Ovary (tissue), 9 donors: Measurements from ENCODE around the gene STAT6. TPM values are rescaled to one million over a fixed set of nuclear protein-coding genes. Genes with fewer than 3 reads are reported as not detected.

Experiments
- DNase-seq, 5 donors: peaks; one replicate each; pipeline ENCODE4 v3.0.0-alpha.2; 2019 to 2020
- H3K27ac ChIP-seq, 2 donors: fragments of 200-600 bp; one replicate each; pipeline versions ENCODE4 v1.5.1 to v1.8.0; 2019 to 2022
- H3K27me3 ChIP-seq: fragments of 200-600 bp; one replicate; pipeline ENCODE4 v1.8.0; 2022
- H3K36me3 ChIP-seq: fragments of 200-600 bp; sonication (generic); one replicate; pipeline ENCODE4 v1.5.1; 2019
- H3K4me1 ChIP-seq: one replicate; pipeline ENCODE4 v1.8.1; 2013; ENCODE audit warnings: mild to moderate bottlenecking, moderate library complexity; ENCODE audit not compliant: insufficient read depth
- H3K4me3 ChIP-seq: fragments of 200-600 bp; sonication (generic); one replicate; pipeline ENCODE4 v1.5.1; 2017
- H3K9me3 ChIP-seq, 2 donors: fragments of 200-600 bp in 1 of 2; sonication (generic) in 1 of 2; one replicate each; pipeline versions ENCODE4 v1.5.1 to v1.8.1; 2013 to 2019; ENCODE audit warnings: mild to moderate bottlenecking in 1 of 2, moderate library complexity in 1 of 2
- EP300 ChIP-seq: sonication (generic); formaldehyde crosslinking; IDR thresholded peaks from one replicate; pipeline ENCODE4 v1.6.1; 2017; ENCODE audit warnings: antibody characterized with exemption
- POLR2A ChIP-seq: fragments of 450-650 bp; IDR thresholded peaks from one replicate; pipeline ENCODE4 v1.6.1; 2017; ENCODE audit warnings: antibody characterized with exemption, mild to moderate bottlenecking, moderate library complexity
- WGBS, 3 donors: extraction: QIAGEN DNeasy Blood & Tissue Kit in 1 of 3; methylation state at CpG; one replicate each; pipeline versions ENCODE4 v1.1.5 to v1.1.7; 2013 to 2017; 5-methylcytosine and 5-hydroxymethylcytosine counted together
- intact Hi-C, 4 donors: fragments of 100-400 bp; cut with DNase I; formaldehyde crosslinking; loops; one replicate each; pipeline versions ENCODE4 v1.11.0 to v1.15.1; 2022 to 2023
- polyA plus RNA-seq, 2 donors: library from polyadenylated mRNA; stranded (reverse); fragments of 200-250 nt in 1 of 2; fragments of 350-450 nt in 1 of 2; fragmentation: Illumina TruSeq in 1 of 2; extraction: RNeasy Lipid Tissue Mini Kit (QIAGEN cat#74804) in 1 of 2; gene quantifications; one replicate each; pipeline ENCODE4 v1.2.3, GENCODE V29; 2013 to 2014
- total RNA-seq, 7 donors: library from RNA; depleted of rRNA in 2 of 7; stranded (reverse); fragments of >200 nt in 2 of 7; fragmentation: NEBNext Ultra II Directional in 3 of 7; extraction: Animal tissue kit (Norgen Biotek cat#: 25700) in 3 of 7; gene quantifications; one replicate each; pipeline versions ENCODE4 v1.1.0 to v1.2.4, GENCODE V29; 2016 to 2023
- TF ChIP-seq, protein P1 (sequence below), 3 donors: fragments of 450-650 bp in 2 of 3; fragments of 200-600 bp in 1 of 3; IDR thresholded peaks; one replicate each; pipeline versions ENCODE4 v1.5.1 to v1.8.0; 2016 to 2022; ENCODE audit warnings: antibody characterized with exemption in 3 of 3, mild to moderate bottlenecking in 1 of 3
- donor health status: DM: no; HTN: no; CAD: no; lungs with moderate emphysema.
- donor health status: DM: no; HTN: no; CAD: no.
- donor health status: Bipolar disorder and iron deficiency.
- donor health status: DM: yes; HTN: yes; CAD: no.
- donor health status: DM: no; HTN: no; CAD: no.
- donor health status: DM: yes; HTN: yes; CAD: no.

STAT6 gene
- total and polyA plus RNA-seq, 9 donors, result 67.4 to 211 (median 166) TPM

DNA sequence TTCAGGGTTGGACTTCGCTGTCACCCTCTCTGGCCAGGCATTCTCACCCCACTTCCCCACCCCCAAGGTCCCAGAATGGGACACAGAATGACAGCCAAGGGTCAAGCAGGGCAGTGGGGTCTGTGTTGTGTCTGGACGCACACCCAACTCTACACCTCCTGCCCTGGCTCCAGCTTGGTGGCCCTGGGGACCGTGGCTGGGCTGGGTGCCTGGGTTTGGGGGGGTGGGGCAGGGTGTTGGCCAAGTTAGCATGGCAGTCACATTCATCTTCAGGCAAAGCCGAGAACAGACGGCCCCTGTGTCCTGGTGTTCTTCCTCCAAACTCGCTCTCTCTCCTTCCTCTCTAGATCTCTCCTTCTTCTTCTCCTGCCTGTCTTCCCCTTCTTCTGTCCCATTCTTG is 22.8 kb upstream of the STAT6 start:
- Histone ChIP-seq H3K27ac (peak overlapping the region; percentile 24 to 78), H3K4me1 (peaks cover 41% of the 10 kb centered on the region), H3K4me3 (no peak overlapping the region), H3K36me3 (no peaks in the 10 kb centered on the region), H3K9me3 (no peaks in the 10 kb centered on the region), H3K27me3 (no peaks in the 10 kb centered on the region)
- TF ChIP-seq POLR2A (no peak), EP300 (no peak)
- TF ChIP-seq, protein P1, sequence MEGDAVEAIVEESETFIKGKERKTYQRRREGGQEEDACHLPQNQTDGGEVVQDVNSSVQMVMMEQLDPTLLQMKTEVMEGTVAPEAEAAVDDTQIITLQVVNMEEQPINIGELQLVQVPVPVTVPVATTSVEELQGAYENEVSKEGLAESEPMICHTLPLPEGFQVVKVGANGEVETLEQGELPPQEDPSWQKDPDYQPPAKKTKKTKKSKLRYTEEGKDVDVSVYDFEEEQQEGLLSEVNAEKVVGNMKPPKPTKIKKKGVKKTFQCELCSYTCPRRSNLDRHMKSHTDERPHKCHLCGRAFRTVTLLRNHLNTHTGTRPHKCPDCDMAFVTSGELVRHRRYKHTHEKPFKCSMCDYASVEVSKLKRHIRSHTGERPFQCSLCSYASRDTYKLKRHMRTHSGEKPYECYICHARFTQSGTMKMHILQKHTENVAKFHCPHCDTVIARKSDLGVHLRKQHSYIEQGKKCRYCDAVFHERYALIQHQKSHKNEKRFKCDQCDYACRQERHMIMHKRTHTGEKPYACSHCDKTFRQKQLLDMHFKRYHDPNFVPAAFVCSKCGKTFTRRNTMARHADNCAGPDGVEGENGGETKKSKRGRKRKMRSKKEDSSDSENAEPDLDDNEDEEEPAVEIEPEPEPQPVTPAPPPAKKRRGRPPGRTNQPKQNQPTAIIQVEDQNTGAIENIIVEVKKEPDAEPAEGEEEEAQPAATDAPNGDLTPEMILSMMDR (IDR thresholded peaks at IDR 0.05), result no peak
- WGBS, 3 donors, result 35 to 44% (median 35%) methylated on average over 6 of the region's 6 CpGs
- intact Hi-C loops, result no loop called here
- DNase-seq, result no peak

DNA sequence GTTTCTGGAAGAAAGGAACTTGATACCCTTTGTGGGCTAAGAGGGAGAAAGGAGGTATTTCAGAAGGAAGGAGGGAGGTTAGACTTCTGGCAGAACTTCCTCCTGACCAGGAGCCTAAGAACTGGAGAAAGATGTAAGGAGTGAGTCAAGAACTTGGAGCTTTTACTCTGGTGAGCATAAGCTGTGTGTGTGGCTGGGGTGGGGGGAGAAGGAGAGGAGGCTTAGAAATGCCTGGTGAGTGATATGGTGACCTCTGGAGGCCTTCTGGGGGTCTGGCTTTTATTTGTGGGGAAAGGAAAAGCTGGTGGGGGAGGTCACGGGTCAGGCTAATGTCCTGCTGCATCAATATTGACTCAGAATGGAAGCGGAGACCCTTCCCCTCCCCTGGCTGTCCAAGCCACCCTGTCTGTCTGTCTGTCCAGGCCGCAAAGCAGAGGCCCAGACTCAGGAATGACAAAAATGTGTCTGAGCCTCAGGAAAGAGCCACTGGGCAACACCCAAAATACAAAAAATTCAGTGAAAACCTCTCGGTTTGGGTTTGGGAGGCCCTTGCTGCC is 21.9 kb upstream of the STAT6 start:
- 14 to 33% (median 29%) methylated on average over 4 of the region's 4 CpGs for WGBS, 3 donors
- peak overlapping the region; percentile 6 for H3K4me3 ChIP-seq
- H3K9me3 ChIP-seq, result no peaks in the 10 kb centered on the region
- DNase-seq, result no peak
- no peaks in the 10 kb centered on the region for H3K36me3 ChIP-seq
- peaks cover 34% of the 10 kb centered on the region for H3K4me1 ChIP-seq
- no peaks in the 10 kb centered on the region for H3K27me3 ChIP-seq
- TF ChIP-seq, protein P1 (IDR thresholded peaks at IDR 0.05), result no peak
- TF ChIP-seq EP300 (no peak), POLR2A (no peak)
- H3K27ac ChIP-seq, result peak overlapping the region; percentile 47 to 78
- intact Hi-C loops, result no loop called here

DNA sequence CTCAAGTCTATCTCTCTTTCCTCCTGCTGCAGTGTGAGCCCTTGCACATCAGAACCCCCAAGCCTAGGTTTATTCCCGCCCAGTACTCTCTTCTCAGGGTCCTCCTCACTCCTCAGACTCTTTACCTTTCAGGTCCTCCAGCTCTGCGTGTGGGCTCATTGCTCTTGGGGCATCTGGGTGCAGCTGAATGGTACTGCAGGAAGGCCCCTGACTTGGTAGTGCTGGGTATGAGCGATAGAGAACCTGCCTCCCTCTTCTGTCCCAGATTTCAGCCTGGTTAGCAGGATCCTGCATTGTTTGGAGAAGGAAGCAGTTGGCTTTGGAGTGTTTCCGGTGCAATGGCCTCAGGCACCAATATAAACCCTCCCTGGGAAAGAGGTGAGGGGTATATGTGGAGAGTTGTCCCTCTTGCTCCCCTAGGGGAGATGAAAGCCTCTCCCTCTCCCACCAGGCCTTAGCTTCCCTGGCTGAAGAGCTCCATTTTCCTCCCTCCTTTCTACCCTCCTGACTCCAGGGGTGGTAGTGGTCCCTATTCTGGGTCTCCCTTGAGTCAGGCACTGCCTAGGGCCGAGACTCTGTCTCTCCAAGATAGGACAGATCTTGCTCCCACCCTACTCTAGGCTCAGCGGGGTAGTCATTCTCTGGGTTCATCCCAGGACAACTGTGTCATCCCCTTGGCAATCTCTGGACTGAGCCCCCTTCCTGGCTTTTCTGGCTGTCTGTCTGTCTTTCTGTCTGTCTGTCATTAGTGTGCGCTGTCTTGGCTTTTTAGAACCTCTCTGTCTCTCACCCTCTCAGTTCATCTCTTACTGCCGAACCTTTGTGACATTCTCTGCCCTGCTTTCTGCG is 21.0 kb upstream of the STAT6 start:
- no peak overlapping the region for H3K4me3 ChIP-seq
- no peaks in the 10 kb centered on the region for H3K27me3 ChIP-seq
- H3K9me3 ChIP-seq, result no peaks in the 10 kb centered on the region
- peaks cover 30% of the 10 kb centered on the region for H3K4me1 ChIP-seq
- 30 to 37% (median 31%) methylated on average over 9 of the region's 9 CpGs for WGBS, 3 donors
- intact Hi-C loops, result no loop called here
- peak overlapping the region; percentile 50 to 78 for H3K27ac ChIP-seq
- no peaks in the 10 kb centered on the region for H3K36me3 ChIP-seq
- DNase-seq, result no peak
- TF ChIP-seq, protein P1 (IDR thresholded peaks at IDR 0.05), result no peak
- TF ChIP-seq POLR2A (no peak), EP300 (no peak)

DNA sequence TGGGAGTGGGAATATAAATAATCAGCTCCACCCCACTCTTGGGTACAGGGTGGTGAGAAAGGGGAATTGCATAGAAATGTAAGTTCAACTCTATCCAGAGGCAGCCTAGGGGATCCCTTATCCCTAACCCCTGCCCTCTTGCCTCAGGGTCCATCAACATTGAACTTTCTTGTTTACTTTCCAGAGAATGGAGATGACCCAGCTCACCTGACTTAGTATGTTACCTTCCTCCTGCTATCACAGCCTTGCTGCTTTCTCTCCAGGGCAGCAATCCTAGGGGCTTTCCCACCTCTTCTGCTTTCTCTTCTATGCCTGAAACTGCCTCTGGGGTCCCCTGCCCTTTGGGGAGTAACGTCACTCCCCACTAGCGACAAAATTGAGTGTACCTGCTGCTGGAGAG is 19.8 kb upstream of the STAT6 start:
- peak overlapping the region; percentile 88 for H3K4me3 ChIP-seq

More for the DNA sequence above, 19.8 kb upstream of the STAT6 start:
- H3K36me3 ChIP-seq, result no peaks in the 10 kb centered on the region
- DNase-seq, result no peak
- intact Hi-C loops, result no loop called here
- TF ChIP-seq POLR2A (no peak), EP300 (no peak)
- TF ChIP-seq, protein P1 (IDR thresholded peaks at IDR 0.05), result no peak
- peak overlapping the region; percentile 52 to 78 for H3K27ac ChIP-seq
- H3K27me3 ChIP-seq, result no peaks in the 10 kb centered on the region
- 15 to 43% (median 23%) methylated on average over 2 of the region's 2 CpGs for WGBS, 3 donors
- H3K9me3 ChIP-seq, result no peaks in the 10 kb centered on the region
- H3K4me1 ChIP-seq, result peaks cover 33% of the 10 kb centered on the region
